DMS153 treated with DMSO at 0.1 percent for 48 hours (cell line): Measurements from ENCODE around the gene SDK1.
A peak's percentile ranks its signal among the peaks of the same experiment; 100 is the strongest.
"Not testable (repeated sequence)": the region's sequence is repeated elsewhere in the genome, so short reads cannot be mapped to it uniquely, and the experiment has no call there.

ENCODE experiments used
- DNase-seq: peaks from one replicate; lab custom pipeline; 2025; ENCODE audit not compliant: unreplicated experiment; lab: John Stamatoyannopoulos, UW

The SDK1 gene

GRCh38 chr7:4208086-4208485, 907.0 kb downstream of the SDK1 start:
- no peak for DNase-seq

- DNase-seq = no peak
Observed at GRCh38 chr7:4208586-4208985, 907.5 kb downstream of the SDK1 start.

DNA sequence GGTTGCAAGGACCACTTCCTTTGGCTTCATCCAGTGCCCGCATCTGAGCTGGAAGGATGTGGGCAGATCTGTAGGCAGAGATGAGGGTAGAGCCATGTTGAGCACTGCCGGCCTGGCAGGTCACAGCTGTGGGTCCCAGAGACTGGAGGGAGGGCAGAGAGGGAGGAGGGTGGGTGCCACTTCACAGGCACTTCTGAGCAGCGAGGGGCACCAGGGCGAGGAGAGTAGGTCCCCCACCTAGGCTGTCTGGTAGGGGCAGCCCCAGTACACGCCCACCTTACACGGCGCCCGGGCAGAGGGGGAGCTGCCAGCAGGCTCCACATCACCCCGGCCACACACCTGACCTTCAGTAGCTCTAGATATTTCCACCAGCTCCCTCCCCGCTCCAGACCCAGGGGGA, 908.1 kb downstream of the SDK1 start:
- no peak for DNase-seq

DNA sequence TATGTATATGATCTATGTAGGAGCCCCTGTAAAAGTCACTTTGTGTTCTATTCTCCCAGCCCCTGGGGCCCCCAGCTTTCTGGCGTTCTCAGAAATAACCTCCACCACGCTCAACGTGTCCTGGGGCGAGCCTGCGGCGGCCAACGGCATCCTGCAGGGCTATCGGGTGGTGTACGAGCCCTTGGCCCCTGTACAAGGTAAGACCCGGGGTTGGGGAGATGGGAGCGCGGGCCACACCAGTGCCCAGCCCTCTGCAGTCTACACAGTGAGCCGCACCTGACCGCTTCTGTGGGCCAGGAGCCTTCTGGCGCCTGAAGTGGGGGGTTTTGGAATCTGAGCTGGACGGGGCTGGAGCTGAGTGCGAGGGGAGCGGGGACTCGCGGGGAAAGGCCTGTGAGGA, 908.9 kb downstream of the SDK1 start:
- no peak for DNase-seq

- no peak for DNase-seq
Observed at GRCh38 chr7:4210821-4211220, 909.8 kb downstream of the SDK1 start.

DNA sequence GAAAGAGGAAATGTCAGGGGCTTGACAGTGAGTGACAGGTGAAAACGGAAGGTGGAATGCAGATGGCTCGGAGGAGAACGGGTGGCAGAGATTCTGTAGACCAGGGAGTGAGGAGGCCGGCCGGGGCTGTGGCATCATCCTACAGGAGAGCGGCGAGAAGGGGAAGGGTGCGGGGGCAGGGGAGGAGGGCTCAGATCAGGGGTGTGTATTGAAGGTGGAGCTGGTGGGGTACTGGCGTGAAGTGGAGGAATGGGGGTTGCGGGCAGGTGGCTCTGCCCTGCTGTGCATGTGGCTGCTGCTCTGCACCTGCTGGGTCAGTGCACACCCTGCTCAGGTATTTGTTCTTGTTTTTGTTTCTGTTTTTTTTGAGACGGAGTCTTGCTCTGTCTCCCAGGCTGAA, 910.2 kb downstream of the SDK1 start:
- DNase-seq = no peak

DNA sequence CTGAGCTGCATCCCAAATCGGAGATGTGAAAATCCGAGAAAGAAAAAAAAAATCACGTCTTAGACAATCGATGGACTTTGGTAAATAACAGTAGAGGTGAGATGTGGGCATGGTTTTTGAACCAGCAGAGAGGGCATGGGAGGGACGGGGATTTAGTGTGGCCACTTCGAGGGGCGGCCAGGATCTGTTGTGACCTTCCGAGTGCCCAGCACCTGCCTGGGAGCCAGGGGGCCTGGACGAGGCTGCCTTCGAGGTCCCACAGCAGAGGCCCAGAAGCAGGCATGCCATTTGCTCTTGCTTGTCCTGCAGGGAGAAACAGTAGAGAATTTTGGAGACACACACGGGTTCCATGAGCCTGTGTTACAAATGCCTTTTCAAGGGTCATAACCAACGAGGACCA, 911.3 kb downstream of the SDK1 start:
- DNase-seq = no peak

- no peak for DNase-seq
Observed at GRCh38 chr7:4214291-4215155, 913.5 kb downstream of the SDK1 start.

- no peak for DNase-seq
Observed at GRCh38 chr7:4215176-4215720, 914.2 kb downstream of the SDK1 start.

DNA sequence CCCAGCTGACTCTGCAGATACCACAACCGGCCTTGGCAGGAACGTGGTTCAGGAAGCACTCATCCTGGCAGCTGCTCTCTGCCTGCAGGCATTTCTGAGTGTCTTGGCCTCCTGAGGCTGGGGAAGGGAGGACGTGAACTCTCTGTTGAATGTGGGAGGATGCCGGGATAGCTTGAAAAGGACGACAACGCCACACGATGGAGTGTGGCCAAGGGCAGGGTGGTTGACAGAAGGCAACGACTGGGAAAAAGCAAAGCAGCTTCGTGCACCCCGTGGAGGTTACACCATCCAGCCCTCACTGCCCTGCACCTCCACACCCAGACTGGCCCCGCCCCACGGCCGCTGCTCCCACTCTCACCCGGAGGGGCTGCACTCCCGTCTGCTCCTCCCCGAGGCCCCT, 915.0 kb downstream of the SDK1 start:
- DNase-seq = no peak

DNA sequence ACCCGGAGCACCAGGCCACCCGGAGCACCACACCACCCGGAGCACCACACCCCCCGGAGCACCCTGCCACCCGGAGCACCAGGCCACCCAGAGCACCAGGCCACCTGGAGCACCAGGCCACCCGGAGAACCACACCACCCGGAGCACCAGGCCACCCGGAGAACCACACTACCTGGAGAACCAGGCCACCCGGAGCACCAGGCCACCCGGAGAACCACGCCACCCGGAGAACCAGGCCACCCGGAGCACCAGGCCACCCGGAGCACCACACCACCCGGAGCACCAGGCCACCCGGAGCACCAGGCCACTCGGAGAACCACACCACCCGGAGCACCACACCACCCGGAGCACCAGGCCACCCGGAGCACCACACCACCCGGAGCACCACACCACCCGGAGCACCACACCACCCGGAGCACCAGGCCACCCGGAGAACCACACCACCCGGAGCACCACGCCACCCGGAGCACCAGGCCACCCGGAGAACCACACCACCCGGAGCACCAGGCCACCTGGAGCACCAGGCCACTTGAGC, 916.1 kb downstream of the SDK1 start:
- DNase-seq = not testable (repeated sequence)

DNA sequence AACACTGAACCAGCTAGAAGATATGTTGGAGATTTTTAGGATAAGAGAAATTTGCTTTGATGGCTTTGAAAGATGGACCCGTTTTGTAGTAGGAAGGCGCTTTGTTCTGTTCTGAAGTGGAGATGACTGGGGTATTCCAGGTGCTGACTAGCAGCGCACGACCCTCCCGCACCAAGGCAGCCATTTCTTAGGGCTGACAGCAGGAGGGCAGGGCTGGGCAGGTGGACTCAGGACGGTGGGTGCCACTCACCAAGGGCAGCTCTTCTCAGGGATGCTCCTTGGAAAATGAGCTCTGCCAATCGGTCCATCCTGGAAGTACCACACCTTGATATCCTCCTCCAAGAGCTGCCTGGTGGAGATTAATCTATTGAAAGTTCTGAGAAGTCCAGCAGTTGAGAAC, 917.4 kb downstream of the SDK1 start:
- no peak for DNase-seq

DNA sequence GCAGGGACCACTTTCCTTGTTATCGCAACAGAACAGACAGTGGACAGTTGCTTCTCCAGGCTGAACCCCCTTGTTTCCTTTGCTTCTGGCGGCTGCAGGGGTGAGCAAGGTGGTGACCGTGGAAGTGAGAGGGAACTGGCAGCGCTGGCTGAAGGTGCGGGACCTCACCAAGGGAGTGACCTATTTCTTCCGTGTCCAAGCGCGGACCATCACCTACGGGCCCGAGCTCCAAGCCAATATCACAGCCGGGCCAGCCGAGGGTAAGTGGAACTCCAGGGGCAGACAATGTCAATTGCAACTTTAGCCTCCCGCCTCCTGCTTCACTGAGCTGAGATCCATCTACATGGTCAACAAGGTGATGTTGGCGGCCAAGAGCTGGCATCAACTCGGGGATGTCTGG, 919.0 kb downstream of the SDK1 start:
- no peak for DNase-seq

DNA sequence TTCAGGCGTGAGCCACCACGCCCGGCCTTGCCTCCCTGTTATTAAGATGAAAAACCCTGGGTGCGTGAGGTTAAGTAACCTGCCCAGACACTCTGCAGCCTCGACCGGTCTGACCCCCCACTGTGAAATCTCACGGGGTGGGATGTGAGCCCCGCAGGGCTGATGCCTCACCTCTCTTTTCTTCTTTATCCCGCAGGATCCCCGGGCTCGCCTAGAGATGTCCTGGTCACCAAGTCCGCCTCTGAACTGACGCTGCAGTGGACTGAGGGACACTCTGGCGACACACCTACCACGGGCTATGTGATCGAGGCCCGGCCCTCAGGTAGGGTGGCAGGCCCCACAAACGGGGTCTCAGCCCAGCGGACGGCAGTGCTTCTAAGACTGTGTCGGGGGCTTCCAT, 920.0 kb downstream of the SDK1 start:
- no peak for DNase-seq

DNA sequence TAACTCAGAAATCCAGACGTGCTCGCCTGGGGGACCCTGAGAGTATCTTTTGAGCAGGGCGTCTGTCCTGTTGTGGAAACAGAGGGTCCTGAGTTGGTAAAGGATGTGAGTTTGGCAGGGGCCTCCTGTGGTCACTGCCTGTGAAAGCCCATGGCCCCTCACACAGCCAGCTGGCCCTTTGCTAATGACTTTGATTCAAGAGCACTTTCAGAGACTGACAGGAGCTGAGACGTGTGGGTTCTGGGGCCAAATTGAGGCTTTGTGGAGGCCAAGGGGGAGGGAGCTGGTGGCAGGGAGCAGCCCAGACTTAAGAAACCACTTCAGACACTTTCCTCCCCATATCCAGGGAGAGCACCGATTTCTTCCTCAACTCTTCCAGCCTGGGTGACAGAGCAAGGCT, 921.6 kb downstream of the SDK1 start:
- DNase-seq = no peak

- no peak for DNase-seq
Observed at GRCh38 chr7:4225361-4225771, 924.3 kb downstream of the SDK1 start.

DNA sequence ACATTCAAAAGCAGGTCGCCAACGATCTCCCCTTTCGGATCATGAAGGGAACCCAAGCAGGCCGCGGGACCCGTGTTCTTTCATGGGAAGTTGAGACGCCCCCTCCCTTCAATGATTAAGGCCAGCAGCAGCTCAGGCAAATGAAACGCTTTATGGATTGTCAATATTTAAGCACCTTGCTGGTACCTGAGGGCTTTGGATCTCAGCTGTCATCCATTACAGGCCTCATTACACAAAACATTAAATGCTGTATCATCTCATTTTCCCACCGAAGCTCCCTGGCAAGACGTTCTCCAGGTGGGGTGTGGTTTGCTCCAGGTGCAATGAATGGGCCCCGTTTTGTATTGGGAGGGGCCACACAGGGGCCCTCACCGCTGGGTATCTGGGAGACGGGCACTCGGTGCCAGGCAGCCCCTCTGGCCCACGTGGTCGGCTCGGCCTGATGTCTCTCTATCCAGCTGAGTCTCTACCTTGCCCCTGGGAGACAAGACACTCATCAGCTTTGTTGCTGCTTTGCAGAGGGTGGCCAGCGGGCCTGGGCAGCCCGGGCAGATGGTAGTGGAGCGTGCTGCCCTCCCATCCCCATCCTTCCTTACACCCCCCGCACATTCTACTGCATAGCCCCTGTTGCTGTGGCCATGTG, 925.0 kb downstream of the SDK1 start:
- DNase-seq = peak; percentile 5

- no peak for DNase-seq
Observed at GRCh38 chr7:4226524-4226882, 925.5 kb downstream of the SDK1 start.

DNA sequence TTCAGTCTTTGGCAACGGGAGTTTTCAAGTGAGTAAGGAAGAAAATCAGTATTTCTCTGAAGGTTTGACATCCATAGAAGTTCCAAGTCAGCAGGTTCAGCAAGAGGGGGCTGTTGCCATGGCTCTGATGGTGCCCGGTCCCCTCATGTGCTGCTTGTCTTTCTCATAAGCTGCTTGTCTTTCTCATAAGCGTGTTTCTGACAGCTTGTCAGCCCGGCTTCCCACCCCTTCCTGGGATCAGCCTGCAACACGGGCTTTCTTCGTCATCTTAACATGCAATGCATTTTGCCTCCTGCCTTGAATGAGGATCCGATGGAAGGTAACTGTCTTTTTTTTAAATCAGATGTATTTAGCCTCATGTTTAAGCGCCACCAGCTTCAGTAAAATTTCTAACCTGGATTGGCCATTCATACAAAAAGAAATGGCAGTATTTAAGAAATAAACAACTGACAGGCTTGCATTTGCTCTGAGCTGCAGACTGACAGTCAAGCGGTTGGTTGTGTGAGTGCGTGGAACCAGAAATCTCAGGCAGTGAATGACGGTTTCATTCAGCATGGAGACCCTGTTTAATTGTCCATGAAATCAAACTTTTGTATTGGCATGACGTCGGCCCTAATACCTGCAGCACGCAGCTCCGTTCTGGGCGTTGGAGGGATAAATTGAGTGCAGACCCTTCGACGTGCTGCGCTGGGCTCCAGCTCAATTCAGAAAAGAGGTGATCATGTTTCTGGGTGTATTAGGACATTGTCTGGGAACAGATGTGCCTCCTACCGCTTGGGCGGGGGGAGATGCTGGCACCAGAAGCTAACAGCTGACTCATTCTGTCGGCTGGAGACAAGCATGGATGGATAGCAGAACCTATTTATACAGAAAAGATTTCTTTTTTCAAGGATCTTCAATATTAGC, 926.3 kb downstream of the SDK1 start:
- DNase-seq = no peak

GRCh38 chr7:4230352-4230751, 929.3 kb downstream of the SDK1 start:
- no peak for DNase-seq

- DNase-seq = no peak
Observed at GRCh38 chr7:4233146-4233545, 932.1 kb downstream of the SDK1 start.
